ENCODE measurements around the gene SULT4A1. TPM values are rescaled to one million over a fixed set of nuclear protein-coding genes. Genes with fewer than 3 reads are reported as not detected.

Gene SULT4A1
- polyA plus RNA-seq, 1 of the 3 experiments (the other 2 are of a cell fraction): 3.9 TPM

- WGBS (ENCODE audit: low lambda C conversion rate): 98% methylated on average over 7 of the region's 25 CpGs
- H3K9me3 ChIP-seq: no peaks in the 10 kb centered on the region
- peaks cover 0 to 9% of the 10 kb centered on the region in 2 experiments; a peak in 1 of 4 replicates for H3K4me1 ChIP-seq (ENCODE audit: control insufficient read depth in 1 of 2, insufficient read depth in 2 of 2, low read depth in 1 of 2, low read length in 1 of 2)
- no peak overlapping the region for H3K4me2 ChIP-seq
- H3K9ac ChIP-seq: no peak overlapping the region
- H4K20me1 ChIP-seq (ENCODE audit: insufficient read depth): no peaks in the 10 kb centered on the region
- no peaks in the 10 kb centered on the region for H3F3A ChIP-seq (replicated peaks; ENCODE audit: insufficient read depth)
- no peaks in the 10 kb centered on the region for H3K27me3 ChIP-seq (ENCODE audit: insufficient read depth)
- DNase-seq: no peak
- ChIA-PET CTCF (interaction anchor here (1.0 kb wide), 2 partner anchors 11 to 13 kb away, joined by 3 read pairs; no protein-coding TSS in a partner anchor), POLR2A (no interaction called here)
- TF ChIP-seq RCOR1 (IDR thresholded peaks at IDR 0.05; ENCODE audit: low read length): no peak
- no peak for TF ChIP-seq RFX5 (IDR thresholded peaks at IDR 0.05; ENCODE audit: low read length)
- no peak for TF ChIP-seq TAF1 (IDR thresholded peaks at IDR 0.05; ENCODE audit: borderline replicate concordance, low read depth, low read length)
- TF ChIP-seq POLR2AphosphoS5 (IDR thresholded peaks at IDR 0.05; ENCODE audit: low read depth, low read length): no peak
- no peak for TF ChIP-seq USF1 (IDR thresholded peaks at IDR 0.05; ENCODE audit: borderline replicate concordance, low read depth)
- TF ChIP-seq PBX3 (IDR thresholded peaks at IDR 0.05): no peak
- TF ChIP-seq USF2 (IDR thresholded peaks at IDR 0.05; ENCODE audit: borderline replicate concordance, low read depth, low read length): no peak
- TF ChIP-seq CTCF (IDR thresholded peaks at IDR 0.05): no peak
- TF ChIP-seq FOSL2 (IDR thresholded peaks at IDR 0.05; ENCODE audit: borderline replicate concordance, low read depth): no peak
- TF ChIP-seq SMC3 (IDR thresholded peaks at IDR 0.05; ENCODE audit: low read depth, low read length): no peak
- TF ChIP-seq EP300 (IDR thresholded peaks at IDR 0.05; ENCODE audit: borderline replicate concordance in 1 of 2, low read depth in 1 of 2, low read length in 1 of 2): no peak
- no peak for TF ChIP-seq GATA2 (CRISPR knock-in tag; IDR thresholded peaks at IDR 0.05)
- no peak for TF ChIP-seq EZH2phosphoT487 (IDR thresholded peaks at IDR 0.05; ENCODE audit: borderline replicate concordance, low read depth)
- no peak for TF ChIP-seq CHD2 (IDR thresholded peaks at IDR 0.05; ENCODE audit: low read length, partially characterized antibody)
- H3K79me2 ChIP-seq (ENCODE audit: insufficient read depth): no peaks in the 10 kb centered on the region
- no peaks in the 10 kb centered on the region for H3K36me3 ChIP-seq (replicated peaks in 1 of 2; ENCODE audit: control insufficient read depth in 1 of 2, insufficient read depth in 2 of 2, low read length in 1 of 2)
- no peak overlapping the region for H2AFZ ChIP-seq (ENCODE audit: low read depth)
- H3K27ac ChIP-seq (ENCODE audit: low read depth in 2 of 2, low read length in 1 of 2): no peak overlapping the region
- no peaks in the 10 kb centered on the region for H3K9me2 ChIP-seq
- no peak overlapping the region for H3K4me3 ChIP-seq (ENCODE audit: low read depth in 2 of 2, low read length in 1 of 2)
Measured at GRCh38 chr22:43838571-43839307, 23.6 kb downstream of the SULT4A1 start.

All from SK-N-SH (cell line).